Measurements from ENCODE around the gene PTPRG. TPM values are rescaled to one million over a fixed set of nuclear protein-coding genes. Genes with fewer than 3 reads are reported as not detected.

PTPRG gene
- total RNA-seq, 6 experiments from 2014 or later: 29.4 to 34.7 (median 32.7) TPM

GRCh38 chr3:62013951-62014350, 452.6 kb downstream of the PTPRG start:
- no peak overlapping the region for H3K27ac Mint-ChIP-seq
- DNase-seq: no peak
- H3K9me3 Mint-ChIP-seq: no peaks in the 10 kb centered on the region
- H3K4me3 Mint-ChIP-seq: no peak overlapping the region
- H3K36me3 Mint-ChIP-seq (ENCODE audit: low read depth): peaks cover 23% of the 10 kb centered on the region
- peaks cover 8% of the 10 kb centered on the region for H3K4me1 Mint-ChIP-seq (ENCODE audit: low read depth)
- peaks cover 3% of the 10 kb centered on the region for H3K27me3 Mint-ChIP-seq (ENCODE audit: insufficient read depth)
- TF ChIP-seq, protein P1, sequence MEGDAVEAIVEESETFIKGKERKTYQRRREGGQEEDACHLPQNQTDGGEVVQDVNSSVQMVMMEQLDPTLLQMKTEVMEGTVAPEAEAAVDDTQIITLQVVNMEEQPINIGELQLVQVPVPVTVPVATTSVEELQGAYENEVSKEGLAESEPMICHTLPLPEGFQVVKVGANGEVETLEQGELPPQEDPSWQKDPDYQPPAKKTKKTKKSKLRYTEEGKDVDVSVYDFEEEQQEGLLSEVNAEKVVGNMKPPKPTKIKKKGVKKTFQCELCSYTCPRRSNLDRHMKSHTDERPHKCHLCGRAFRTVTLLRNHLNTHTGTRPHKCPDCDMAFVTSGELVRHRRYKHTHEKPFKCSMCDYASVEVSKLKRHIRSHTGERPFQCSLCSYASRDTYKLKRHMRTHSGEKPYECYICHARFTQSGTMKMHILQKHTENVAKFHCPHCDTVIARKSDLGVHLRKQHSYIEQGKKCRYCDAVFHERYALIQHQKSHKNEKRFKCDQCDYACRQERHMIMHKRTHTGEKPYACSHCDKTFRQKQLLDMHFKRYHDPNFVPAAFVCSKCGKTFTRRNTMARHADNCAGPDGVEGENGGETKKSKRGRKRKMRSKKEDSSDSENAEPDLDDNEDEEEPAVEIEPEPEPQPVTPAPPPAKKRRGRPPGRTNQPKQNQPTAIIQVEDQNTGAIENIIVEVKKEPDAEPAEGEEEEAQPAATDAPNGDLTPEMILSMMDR (IDR thresholded peaks at IDR 0.05): no peak

DNA sequence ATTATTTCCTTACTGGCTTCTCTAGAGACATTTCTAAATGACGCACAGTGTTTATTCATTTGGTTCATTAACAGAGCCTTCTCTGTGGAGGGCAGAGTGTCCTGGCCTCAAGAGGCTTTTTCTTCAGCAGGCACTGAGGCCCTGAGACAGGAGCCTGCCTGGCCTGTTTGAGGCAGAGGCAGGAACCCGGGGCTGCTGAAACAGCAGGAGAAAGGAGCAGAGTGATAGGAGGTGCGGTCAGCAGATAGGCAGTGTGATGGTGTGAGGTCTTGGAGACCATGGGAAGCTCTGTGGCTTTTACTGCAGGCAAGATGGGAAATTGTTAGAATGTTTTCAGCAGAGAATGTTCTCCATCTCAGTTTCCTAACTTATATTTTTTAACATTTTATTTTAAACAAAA, 453.7 kb downstream of the PTPRG start:
- H3K9me3 Mint-ChIP-seq: no peaks in the 10 kb centered on the region
- no peak overlapping the region for H3K27ac Mint-ChIP-seq
- peaks cover 15% of the 10 kb centered on the region for H3K4me1 Mint-ChIP-seq (ENCODE audit: low read depth)
- no peaks in the 10 kb centered on the region for H3K27me3 Mint-ChIP-seq (ENCODE audit: insufficient read depth)
- DNase-seq: no peak
- TF ChIP-seq, protein P1 (IDR thresholded peaks at IDR 0.05): no peak
- H3K36me3 Mint-ChIP-seq (ENCODE audit: low read depth): peaks cover 17% of the 10 kb centered on the region
- no peak overlapping the region for H3K4me3 Mint-ChIP-seq

DNA sequence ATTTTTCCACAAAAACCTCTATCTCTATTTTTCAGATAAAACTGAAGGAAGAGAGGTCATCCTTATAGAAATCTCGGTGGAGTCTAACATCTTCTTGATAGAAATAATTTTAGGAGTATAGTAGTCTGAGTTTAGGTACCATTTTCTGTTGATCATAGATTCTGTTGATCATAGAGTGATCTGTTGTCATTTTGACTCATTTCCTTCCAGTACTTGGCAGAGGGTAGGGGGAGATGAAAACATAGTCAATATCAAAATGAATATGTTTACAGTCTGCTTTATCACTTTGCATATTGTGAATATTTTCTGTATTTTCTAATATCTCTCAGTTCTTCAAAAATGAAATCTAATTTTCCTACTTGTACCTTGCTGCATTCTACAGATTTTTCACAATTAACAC, 458.5 kb downstream of the PTPRG start:
- no peak overlapping the region for H3K27ac Mint-ChIP-seq
- no peak overlapping the region for H3K4me3 Mint-ChIP-seq
- DNase-seq: no peak
- H3K9me3 Mint-ChIP-seq: no peaks in the 10 kb centered on the region
- H3K4me1 Mint-ChIP-seq (ENCODE audit: low read depth): peaks cover 10% of the 10 kb centered on the region
- no peaks in the 10 kb centered on the region for H3K27me3 Mint-ChIP-seq (ENCODE audit: insufficient read depth)
- TF ChIP-seq, protein P1 (IDR thresholded peaks at IDR 0.05): no peak
- peaks cover 14% of the 10 kb centered on the region for H3K36me3 Mint-ChIP-seq (ENCODE audit: low read depth)

- Mint-ChIP-seq H3K4me1 (ENCODE audit: low read depth) (peaks cover 10% of the 10 kb centered on the region), H3K27ac (no peak overlapping the region), H3K36me3 (ENCODE audit: low read depth) (peaks cover 14% of the 10 kb centered on the region), H3K4me3 (no peak overlapping the region), H3K9me3 (no peaks in the 10 kb centered on the region), H3K27me3 (ENCODE audit: insufficient read depth) (no peaks in the 10 kb centered on the region)
- TF ChIP-seq, protein P1 (IDR thresholded peaks at IDR 0.05): no peak
- no peak for DNase-seq
Measured at GRCh38 chr3:62020706-62021105, 459.3 kb downstream of the PTPRG start.

DNA sequence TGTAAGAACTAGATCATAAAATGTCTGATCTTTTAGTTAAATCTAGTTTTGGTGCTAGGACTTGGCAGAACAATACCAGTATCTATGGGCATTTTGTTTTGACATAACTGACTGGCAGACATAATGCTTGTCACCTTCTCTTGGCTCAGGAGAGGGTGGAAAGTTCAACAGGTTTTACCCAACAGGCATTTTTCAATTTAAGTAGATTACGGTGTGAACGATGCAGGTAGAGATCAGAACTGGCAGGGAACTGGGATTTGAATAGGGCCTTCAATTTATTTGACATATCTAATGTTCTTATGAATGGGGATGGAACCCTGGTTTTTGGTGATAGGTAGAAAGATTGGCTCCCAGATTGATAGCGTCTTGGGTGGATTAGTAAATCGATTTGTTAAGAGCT, 460.9 kb downstream of the PTPRG start:
- Mint-ChIP-seq H3K4me1 (ENCODE audit: low read depth) (peaks cover 10% of the 10 kb centered on the region), H3K36me3 (ENCODE audit: low read depth) (peaks cover 7% of the 10 kb centered on the region), H3K9me3 (no peaks in the 10 kb centered on the region), H3K4me3 (no peak overlapping the region), H3K27ac (no peak overlapping the region), H3K27me3 (ENCODE audit: insufficient read depth) (no peaks in the 10 kb centered on the region)
- TF ChIP-seq, protein P1 (IDR thresholded peaks at IDR 0.05): no peak
- DNase-seq: no peak

DNA sequence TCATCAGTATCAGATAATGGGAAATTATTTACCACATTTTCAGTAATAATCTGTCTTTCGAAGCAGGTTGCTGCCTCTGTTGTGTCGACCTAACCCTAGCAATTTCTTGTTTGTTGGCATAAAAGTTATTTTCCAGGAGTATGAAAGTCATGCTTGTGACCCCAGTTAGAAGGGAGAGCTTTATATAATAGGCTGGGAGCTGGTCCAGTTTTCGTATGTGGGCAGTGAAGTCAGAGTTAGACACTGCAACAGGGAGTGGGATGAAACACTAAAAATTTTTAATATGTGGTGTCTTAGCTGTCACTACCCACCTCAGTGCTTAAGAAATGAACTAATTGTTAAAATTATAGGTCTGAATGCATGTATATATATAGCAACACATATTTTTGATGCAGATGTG, 463.5 kb downstream of the PTPRG start:
- Mint-ChIP-seq H3K27me3 (ENCODE audit: insufficient read depth) (no peaks in the 10 kb centered on the region), H3K4me3 (no peak overlapping the region)

More for the DNA sequence above, 463.5 kb downstream of the PTPRG start:
- TF ChIP-seq, protein P1 (IDR thresholded peaks at IDR 0.05): no peak
- no peaks in the 10 kb centered on the region for H3K36me3 Mint-ChIP-seq (ENCODE audit: low read depth)
- H3K27ac Mint-ChIP-seq: no peak overlapping the region
- DNase-seq: no peak
- H3K4me1 Mint-ChIP-seq (ENCODE audit: low read depth): peaks cover 17% of the 10 kb centered on the region
- H3K9me3 Mint-ChIP-seq: no peaks in the 10 kb centered on the region
